ENCODE measurements around the gene MTFP1. TPM values are rescaled to one million over a fixed set of nuclear protein-coding genes. Genes with fewer than 3 reads are reported as not detected.

The MTFP1 gene
- total RNA-seq, 2 donors from 2014 or later, result 1.9 to 6.4 TPM

DNA sequence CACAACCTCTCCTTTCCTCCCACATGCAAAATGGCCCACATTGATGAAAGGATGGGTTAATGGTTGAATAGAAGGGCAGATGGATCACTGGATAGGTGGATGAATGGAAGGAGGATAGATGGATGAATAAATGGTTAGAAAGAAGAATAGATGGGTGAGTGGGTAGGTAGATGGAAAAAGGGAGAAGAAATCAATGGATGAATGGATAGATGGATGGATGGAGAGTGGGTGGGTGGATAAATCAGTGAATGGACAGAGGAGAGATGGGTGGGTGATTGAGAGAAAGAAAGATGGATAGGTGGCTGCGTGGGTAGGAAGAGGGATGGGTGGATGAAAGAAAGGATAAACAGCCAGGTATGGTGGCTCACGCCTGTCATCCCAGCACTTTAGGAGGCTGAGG is 45.1 kb downstream of the MTFP1 start:
- TF ChIP-seq, protein P1, sequence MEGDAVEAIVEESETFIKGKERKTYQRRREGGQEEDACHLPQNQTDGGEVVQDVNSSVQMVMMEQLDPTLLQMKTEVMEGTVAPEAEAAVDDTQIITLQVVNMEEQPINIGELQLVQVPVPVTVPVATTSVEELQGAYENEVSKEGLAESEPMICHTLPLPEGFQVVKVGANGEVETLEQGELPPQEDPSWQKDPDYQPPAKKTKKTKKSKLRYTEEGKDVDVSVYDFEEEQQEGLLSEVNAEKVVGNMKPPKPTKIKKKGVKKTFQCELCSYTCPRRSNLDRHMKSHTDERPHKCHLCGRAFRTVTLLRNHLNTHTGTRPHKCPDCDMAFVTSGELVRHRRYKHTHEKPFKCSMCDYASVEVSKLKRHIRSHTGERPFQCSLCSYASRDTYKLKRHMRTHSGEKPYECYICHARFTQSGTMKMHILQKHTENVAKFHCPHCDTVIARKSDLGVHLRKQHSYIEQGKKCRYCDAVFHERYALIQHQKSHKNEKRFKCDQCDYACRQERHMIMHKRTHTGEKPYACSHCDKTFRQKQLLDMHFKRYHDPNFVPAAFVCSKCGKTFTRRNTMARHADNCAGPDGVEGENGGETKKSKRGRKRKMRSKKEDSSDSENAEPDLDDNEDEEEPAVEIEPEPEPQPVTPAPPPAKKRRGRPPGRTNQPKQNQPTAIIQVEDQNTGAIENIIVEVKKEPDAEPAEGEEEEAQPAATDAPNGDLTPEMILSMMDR (IDR thresholded peaks at IDR 0.05), result no peak
- H3K9me3 ChIP-seq, result no peaks in the 10 kb centered on the region
- H3K27ac ChIP-seq, result no peak overlapping the region
- H3K4me1 ChIP-seq (ENCODE audit: control insufficient read depth in 1 of 2, low read depth in 2 of 2), result no peaks in the 10 kb centered on the region
- no peak for ATAC-seq (ENCODE audit: insufficient number of reproducible peaks, low FRiP score, low read depth)
- no peaks in the 10 kb centered on the region for H3K36me3 ChIP-seq
- H3K4me3 ChIP-seq, result no peak overlapping the region
- H3K27me3 ChIP-seq (replicated peaks; ENCODE audit: insufficient read depth), result no peaks in the 10 kb centered on the region
- DNase-seq (ENCODE audit: low spot score), result no peak

DNA sequence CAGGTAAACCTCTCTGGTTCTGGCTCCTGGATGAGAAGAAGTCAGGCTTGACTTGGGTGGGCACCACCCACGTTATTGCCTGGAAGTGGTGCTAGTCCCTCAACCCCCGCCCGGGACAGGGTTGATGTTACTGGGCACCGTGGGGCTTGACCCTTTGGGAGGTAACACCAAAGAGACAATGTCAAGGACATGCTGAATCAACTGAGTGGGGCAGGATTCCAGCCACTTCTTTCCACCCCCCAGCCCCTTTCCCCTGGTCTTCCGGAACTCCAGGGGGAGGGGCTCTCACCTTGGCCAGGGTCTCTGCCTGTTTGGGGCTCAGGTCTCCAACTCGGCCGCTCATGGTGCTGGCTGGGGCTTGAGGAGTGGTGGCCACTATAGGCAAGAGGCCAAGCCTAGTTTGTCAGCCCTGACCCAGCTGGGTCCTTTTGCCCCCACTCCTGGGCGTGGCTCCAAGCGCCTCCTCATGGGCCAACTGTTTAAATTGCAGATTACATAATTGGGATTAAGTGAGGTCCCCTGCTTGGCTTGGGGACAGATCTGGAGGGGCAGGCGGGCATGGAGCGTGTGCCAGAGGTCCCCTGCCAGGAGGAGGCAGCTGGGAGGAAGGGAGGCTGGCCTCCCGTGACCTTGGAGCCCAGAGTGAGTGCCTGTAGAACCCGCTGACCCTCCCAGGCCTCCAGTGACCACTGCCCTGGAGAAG is 46.2 kb downstream of the MTFP1 start, which contains the start of gene SEC14L3:
SEC14L3 (minus strand) TSS at position 402 of the 703 bp plus-strand sequence; CDS start at position 343, 59 bp downstream.
- no peak within 1 kb of the TSS for H3K27ac ChIP-seq
- ATAC-seq (ENCODE audit: insufficient number of reproducible peaks, low FRiP score, low read depth), result no peak
- TF ChIP-seq, protein P1 (IDR thresholded peaks at IDR 0.05), result no peak
- no peak within 1 kb of the TSS for H3K4me3 ChIP-seq
- DNase-seq (ENCODE audit: low spot score), result no peak
- H3K9me3 ChIP-seq, result no peaks in the 10 kb centered on the region
- H3K4me1 ChIP-seq (ENCODE audit: control insufficient read depth in 1 of 2, low read depth in 2 of 2), result no peaks in the 10 kb centered on the region
- no peaks in the 10 kb centered on the region for H3K36me3 ChIP-seq
- H3K27me3 ChIP-seq (replicated peaks; ENCODE audit: insufficient read depth), result no peaks in the 10 kb centered on the region

DNA sequence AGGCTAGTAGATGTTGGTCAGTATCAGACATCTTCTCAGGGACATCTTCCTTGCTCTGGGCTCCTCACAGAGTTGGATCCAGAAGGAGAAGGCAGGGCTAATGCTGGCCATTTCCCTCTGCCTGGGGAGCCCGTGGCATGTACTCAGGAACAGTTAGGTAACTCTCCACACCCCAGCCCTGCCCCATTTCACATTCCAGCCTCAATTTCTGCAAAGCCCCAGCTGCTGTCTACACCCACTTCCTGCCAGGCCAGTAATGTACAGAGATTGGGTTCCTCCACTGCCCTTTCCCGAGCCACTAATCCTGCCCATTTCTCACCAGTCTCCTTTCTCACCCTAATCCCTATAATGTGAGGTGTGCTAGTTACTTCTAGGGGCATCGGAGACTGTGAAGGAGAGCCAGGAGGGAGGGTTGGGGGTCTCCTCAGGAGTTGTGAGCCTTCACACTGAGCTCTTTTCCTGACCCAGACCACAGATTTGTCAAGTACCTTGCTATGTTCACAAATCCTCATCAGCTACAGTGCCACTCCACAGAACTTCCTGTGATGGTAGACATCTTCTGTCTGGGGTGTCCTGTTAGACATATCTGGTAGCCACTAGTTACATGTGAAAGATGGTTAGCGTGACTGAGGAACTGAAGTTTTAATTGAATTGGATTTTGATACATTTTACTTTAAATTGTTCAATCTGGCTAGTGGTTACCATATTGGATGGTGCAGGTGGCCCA is 47.6 kb downstream of the MTFP1 start:
- Histone ChIP-seq H3K4me1 (ENCODE audit: control insufficient read depth in 1 of 2, low read depth in 2 of 2) (no peaks in the 10 kb centered on the region), H3K27ac (no peak overlapping the region)
- no peak for ATAC-seq (ENCODE audit: insufficient number of reproducible peaks, low FRiP score, low read depth)

DNA sequence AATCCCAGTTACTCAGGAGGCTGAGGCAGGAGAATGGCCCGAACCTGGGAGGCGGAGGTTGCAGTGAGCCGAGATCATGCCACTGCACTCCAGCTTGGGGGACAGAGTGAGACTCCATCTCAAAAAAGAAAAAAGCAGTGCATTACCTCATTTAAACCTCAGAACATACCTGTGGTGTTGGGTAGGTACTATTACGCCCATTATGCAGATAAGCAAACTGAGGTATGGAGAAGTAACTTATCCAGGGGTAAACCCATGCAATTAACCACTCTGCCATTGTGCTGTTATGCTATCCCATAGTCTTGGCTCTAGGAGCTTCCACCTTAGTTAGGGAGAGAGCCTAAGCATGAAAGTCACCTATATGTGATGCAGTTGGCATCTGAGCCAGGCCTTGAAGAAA is 48.6 kb downstream of the MTFP1 start:
- no peak overlapping the region for H3K27ac ChIP-seq
- no peak overlapping the region for H3K4me3 ChIP-seq
- TF ChIP-seq, protein P1 (IDR thresholded peaks at IDR 0.05), result no peak
- H3K27me3 ChIP-seq (replicated peaks; ENCODE audit: insufficient read depth), result no peaks in the 10 kb centered on the region
- no peaks in the 10 kb centered on the region for H3K36me3 ChIP-seq
- ATAC-seq (ENCODE audit: insufficient number of reproducible peaks, low FRiP score, low read depth), result no peak
- DNase-seq (ENCODE audit: low spot score), result no peak
- H3K4me1 ChIP-seq (ENCODE audit: control insufficient read depth in 1 of 2, low read depth in 2 of 2), result no peaks in the 10 kb centered on the region
- no peaks in the 10 kb centered on the region for H3K9me3 ChIP-seq

More for the DNA sequence above, 47.6 kb downstream of the MTFP1 start:
- H3K4me3 ChIP-seq, result no peak overlapping the region
- no peaks in the 10 kb centered on the region for H3K27me3 ChIP-seq (replicated peaks; ENCODE audit: insufficient read depth)
- H3K36me3 ChIP-seq, result no peaks in the 10 kb centered on the region
- TF ChIP-seq, protein P1 (IDR thresholded peaks at IDR 0.05), result no peak
- H3K9me3 ChIP-seq, result no peaks in the 10 kb centered on the region
- no peak for DNase-seq (ENCODE audit: low spot score)

DNA sequence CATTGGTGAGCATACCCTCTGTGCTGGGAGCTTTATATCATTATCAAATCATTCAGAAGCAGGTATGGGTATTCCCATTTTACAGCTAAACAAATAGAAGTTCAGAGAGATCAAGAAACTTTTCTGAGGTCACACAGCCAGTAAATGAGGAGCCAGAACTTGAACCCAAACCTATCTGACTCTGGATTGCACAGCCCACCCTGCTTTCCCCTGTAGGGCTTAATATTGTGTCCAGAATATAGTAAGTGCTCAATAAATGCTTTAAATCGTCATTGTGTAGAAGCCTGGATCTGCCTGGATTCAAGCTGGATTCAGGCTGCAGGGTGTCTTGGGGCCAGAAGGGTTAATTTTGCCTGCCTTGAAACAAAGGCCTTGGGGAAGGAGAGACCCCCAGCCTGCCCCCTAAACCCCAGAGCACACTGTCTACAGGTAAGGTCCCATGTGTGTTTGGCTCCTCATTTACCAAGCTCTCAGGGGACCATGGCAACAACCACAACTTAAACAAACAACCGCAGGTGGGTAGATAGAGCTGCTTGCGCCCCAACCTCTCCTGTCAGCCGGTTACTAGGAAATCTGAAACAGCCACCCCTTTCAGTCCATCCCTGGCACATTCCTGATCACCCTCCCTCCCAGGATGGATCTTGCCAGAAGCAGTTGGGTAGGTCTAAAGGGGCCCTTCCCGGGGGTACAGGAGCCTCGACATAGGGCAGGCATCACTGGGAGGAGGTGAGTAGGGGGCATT is 49.3 kb downstream of the MTFP1 start:
- no peak for ATAC-seq (ENCODE audit: insufficient number of reproducible peaks, low FRiP score, low read depth)

More for the DNA sequence above, 49.3 kb downstream of the MTFP1 start:
- Histone ChIP-seq H3K27me3 (replicated peaks; ENCODE audit: insufficient read depth) (no peaks in the 10 kb centered on the region), H3K4me3 (no peak overlapping the region), H3K27ac (no peak overlapping the region), H3K9me3 (no peaks in the 10 kb centered on the region), H3K36me3 (no peaks in the 10 kb centered on the region), H3K4me1 (ENCODE audit: control insufficient read depth in 1 of 2, low read depth in 2 of 2) (no peaks in the 10 kb centered on the region)
- TF ChIP-seq, protein P1 (IDR thresholded peaks at IDR 0.05), result no peak
- no peak for DNase-seq (ENCODE audit: low spot score)

Data from thoracic aorta (tissue), 2 donors.